ENCODE data around the gene PSMF1. TPM values are rescaled to one million over a fixed set of nuclear protein-coding genes. Genes with fewer than 3 reads are reported as not detected.

Gene PSMF1
- total and polyA plus RNA-seq, 9 donors: 33.4 to 163 (median 127) TPM

DNA sequence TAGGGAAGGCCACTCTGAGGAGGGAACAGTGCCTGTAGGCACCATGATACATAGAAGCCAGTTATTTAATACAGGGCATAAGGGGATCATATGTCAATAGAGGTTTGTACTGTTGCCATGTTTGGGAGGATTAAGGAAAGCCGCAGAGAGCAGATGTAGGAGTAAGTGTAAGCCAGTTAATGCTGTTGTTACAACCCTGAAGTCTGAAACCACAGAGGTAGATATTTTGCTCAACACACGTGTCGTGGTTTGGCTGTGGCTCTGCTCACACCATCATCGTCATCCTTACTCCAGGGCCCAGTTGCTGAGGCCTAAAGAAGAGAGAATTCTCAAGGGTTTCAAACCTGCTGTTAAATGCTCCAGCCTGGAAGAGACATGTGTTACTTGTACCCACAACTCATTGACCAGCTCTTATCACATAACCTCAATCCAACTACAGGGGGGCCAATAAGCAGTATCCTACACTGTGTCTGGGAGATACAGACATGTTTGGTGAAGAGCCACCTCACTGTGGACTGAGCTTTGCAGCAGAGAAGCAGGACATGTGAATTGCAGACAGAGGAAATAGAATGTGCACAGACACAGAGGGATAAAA, 31.0 kb upstream of the PSMF1 start:
- Histone ChIP-seq H3K36me3 (no peaks in the 10 kb centered on the region), H3K9me3 (no peaks in the 10 kb centered on the region), H3K27ac (no peak overlapping the region), H3K27me3 (no peaks in the 10 kb centered on the region), H3K4me3 (no peak overlapping the region), H3K4me1 (ENCODE audit: insufficient read depth) (no peaks in the 10 kb centered on the region)
- intact Hi-C loops (cut with DNase I): no loop called here
- TF ChIP-seq EP300 (IDR thresholded peaks at IDR 0.05): no peak
- no peak for TF ChIP-seq POLR2A (IDR thresholded peaks at IDR 0.05)
- TF ChIP-seq, protein P1, sequence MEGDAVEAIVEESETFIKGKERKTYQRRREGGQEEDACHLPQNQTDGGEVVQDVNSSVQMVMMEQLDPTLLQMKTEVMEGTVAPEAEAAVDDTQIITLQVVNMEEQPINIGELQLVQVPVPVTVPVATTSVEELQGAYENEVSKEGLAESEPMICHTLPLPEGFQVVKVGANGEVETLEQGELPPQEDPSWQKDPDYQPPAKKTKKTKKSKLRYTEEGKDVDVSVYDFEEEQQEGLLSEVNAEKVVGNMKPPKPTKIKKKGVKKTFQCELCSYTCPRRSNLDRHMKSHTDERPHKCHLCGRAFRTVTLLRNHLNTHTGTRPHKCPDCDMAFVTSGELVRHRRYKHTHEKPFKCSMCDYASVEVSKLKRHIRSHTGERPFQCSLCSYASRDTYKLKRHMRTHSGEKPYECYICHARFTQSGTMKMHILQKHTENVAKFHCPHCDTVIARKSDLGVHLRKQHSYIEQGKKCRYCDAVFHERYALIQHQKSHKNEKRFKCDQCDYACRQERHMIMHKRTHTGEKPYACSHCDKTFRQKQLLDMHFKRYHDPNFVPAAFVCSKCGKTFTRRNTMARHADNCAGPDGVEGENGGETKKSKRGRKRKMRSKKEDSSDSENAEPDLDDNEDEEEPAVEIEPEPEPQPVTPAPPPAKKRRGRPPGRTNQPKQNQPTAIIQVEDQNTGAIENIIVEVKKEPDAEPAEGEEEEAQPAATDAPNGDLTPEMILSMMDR (IDR thresholded peaks at IDR 0.05): no peak
- no peak for DNase-seq
- WGBS, 3 donors: 37 to 51% (median 50%) methylated on average over 4 of the region's 4 CpGs

DNA sequence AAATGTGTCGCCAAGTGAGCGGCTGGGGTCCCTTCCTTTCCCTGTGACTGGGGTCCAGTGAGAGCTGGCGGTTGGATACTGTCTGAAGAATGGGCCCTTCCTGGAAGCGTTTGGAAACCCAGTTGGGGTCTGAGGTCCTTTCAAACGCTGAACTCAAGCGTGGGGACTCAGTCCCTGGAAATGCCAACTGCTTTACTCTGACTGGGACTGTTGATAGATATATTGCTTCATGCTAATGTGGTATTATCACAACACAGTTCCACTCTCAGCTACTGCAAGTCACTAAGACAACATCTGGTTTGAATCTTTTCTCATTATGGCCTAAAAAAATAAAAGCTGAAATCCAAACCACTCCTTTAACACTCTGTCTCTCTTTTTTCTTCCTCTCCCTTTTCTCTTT, 23.7 kb upstream of the PSMF1 start:
- intact Hi-C loops (cut with DNase I): no loop called here
- WGBS, 3 donors: 69 to 72% (median 70%) methylated on average over 6 of the region's 6 CpGs
- Histone ChIP-seq H3K27me3 (no peaks in the 10 kb centered on the region), H3K9me3 (no peaks in the 10 kb centered on the region), H3K4me3 (no peak overlapping the region), H3K36me3 (no peaks in the 10 kb centered on the region), H3K27ac (no peak overlapping the region), H3K4me1 (ENCODE audit: insufficient read depth) (no peaks in the 10 kb centered on the region)
- DNase-seq: no peak
- TF ChIP-seq, protein P1 (IDR thresholded peaks at IDR 0.05): no peak
- TF ChIP-seq POLR2A (IDR thresholded peaks at IDR 0.05) (no peak), EP300 (IDR thresholded peaks at IDR 0.05) (no peak)

DNA sequence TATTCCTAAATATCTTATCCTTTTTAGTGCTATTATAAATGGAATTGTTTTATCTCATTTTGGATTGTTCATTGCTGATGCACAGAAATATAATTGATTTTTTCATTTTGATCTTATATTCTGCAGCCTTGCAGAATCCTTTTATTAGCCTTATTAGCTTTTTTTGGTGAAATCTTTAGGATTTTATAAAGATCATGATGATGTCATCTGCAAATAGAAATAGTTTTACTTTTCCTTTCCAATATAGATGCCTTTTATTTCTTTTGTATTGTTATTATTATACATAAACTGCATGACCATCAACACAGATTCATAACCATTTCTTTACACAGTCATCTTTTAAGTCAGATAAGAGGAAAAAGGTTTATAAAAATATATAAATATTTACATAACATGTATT, 16.9 kb upstream of the PSMF1 start:
- H3K27ac ChIP-seq: no peak overlapping the region
- no peaks in the 10 kb centered on the region for H3K9me3 ChIP-seq
- intact Hi-C loops (cut with DNase I): no loop called here
- H3K36me3 ChIP-seq: no peaks in the 10 kb centered on the region
- no peak overlapping the region for H3K4me3 ChIP-seq
- no peaks in the 10 kb centered on the region for H3K4me1 ChIP-seq (ENCODE audit: insufficient read depth)
- DNase-seq: no peak
- TF ChIP-seq, protein P1 (IDR thresholded peaks at IDR 0.05): no peak
- TF ChIP-seq POLR2A (IDR thresholded peaks at IDR 0.05): no peak
- no peak for TF ChIP-seq EP300 (IDR thresholded peaks at IDR 0.05)
- no peaks in the 10 kb centered on the region for H3K27me3 ChIP-seq

DNA sequence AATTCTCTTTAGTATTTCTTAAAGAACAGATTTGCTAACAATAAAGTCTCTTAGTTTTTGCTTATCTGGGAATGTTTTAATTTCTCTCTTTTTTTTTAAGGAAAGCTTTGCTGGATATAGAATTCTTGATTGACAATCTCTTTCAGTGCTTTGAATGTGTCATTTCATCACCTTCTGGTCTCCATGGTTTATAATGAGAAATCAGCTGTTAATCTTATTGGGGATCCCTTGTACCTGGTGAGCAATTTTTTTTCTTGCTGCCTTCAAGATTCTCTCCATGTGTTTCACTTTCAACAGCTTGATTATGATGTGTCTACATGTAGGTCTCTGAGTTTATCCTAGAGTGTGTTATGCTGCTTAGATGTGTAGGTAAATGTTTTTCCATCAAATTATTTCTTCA, 16.4 kb upstream of the PSMF1 start:
- no peaks in the 10 kb centered on the region for H3K27me3 ChIP-seq
- no peak overlapping the region for H3K4me3 ChIP-seq
- DNase-seq: no peak
- intact Hi-C loops (cut with DNase I): no loop called here
- TF ChIP-seq POLR2A (IDR thresholded peaks at IDR 0.05) (no peak), EP300 (IDR thresholded peaks at IDR 0.05) (no peak)
- TF ChIP-seq, protein P1 (IDR thresholded peaks at IDR 0.05): no peak
- no peak overlapping the region for H3K27ac ChIP-seq
- no peaks in the 10 kb centered on the region for H3K36me3 ChIP-seq
- no peaks in the 10 kb centered on the region for H3K9me3 ChIP-seq
- no peaks in the 10 kb centered on the region for H3K4me1 ChIP-seq (ENCODE audit: insufficient read depth)

Measured in ovary (tissue), 9 donors.